ENCODE results near the gene DLG2. TPM values are rescaled to one million over a fixed set of nuclear protein-coding genes. Genes with fewer than 3 reads are reported as not detected.
A peak's percentile ranks its signal among the peaks of the same experiment; 100 is the strongest.

DLG2 gene
- total and polyA plus RNA-seq, 9 donors: 2.5 to 20.7 (median 12.0) TPM

DNA sequence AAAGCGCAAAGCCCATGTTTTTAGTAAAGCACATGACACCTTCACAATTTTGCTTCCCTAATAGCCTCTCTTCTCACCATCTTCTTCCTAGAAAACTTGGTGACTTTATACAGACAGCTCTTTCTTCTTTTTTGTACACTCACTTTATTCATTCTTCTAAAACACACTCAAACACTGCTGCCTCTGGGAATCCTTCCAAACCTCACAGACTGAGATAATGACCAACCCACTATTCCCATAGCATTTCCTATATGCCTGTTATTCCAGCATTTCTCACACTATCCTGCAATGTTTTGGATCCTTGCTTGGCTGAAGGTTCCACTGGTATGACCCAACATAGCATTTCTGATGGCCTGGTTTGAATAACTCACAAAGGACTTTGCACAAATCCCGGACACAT is 1898.9 kb downstream of the DLG2 start:
- Histone ChIP-seq H3K27ac (no peak overlapping the region), H3K36me3 (no peaks in the 10 kb centered on the region), H3K4me1 (ENCODE audit: insufficient read depth) (no peaks in the 10 kb centered on the region), H3K9me3 (no peaks in the 10 kb centered on the region), H3K27me3 (no peaks in the 10 kb centered on the region), H3K4me3 (no peak overlapping the region)
- TF ChIP-seq CTCF (IDR thresholded peaks at IDR 0.05) (no peak), EP300 (IDR thresholded peaks at IDR 0.05) (no peak), POLR2A (IDR thresholded peaks at IDR 0.05) (no peak)
- intact Hi-C loops (cut with DNase I): loop anchor here in 1 of 4 donors (10.0 kb wide), 1 partner anchor 433 kb away; no protein-coding TSS in a partner anchor
- no peak for DNase-seq
- WGBS, 3 donors: 81 to 83% (median 82%) methylated on average over 2 of the region's 2 CpGs

DNA sequence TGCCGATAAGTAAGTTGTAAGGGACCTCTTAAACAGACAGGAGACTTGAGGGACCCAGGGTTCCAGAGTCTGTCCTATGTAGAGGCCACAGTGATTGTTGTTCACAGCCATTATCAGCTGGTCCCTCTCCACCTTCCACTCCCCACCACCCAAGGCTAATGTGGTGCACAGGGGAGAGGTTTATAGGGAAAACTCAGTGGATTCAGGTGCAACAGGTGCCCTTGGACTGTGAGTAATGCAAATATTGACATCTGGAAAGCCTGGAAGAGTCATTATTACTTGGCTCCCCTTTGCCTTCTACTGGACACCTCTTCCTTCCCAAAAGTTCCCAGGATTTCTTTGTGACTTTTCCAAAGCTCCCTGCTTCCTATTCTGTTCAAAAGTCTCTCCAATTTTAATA is 1899.9 kb downstream of the DLG2 start:
- H3K27me3 ChIP-seq: no peaks in the 10 kb centered on the region
- intact Hi-C loops (cut with DNase I): loop anchor here in 1 of 4 donors (10.0 kb wide), 1 partner anchor 432 kb away; no protein-coding TSS in a partner anchor
- 92 to 100% (median 93%) methylated on average over 1 of the region's 1 CpG for WGBS, 3 donors
- no peak overlapping the region for H3K4me3 ChIP-seq
- no peaks in the 10 kb centered on the region for H3K36me3 ChIP-seq
- H3K27ac ChIP-seq: no peak overlapping the region
- TF ChIP-seq EP300 (IDR thresholded peaks at IDR 0.05) (no peak), POLR2A (IDR thresholded peaks at IDR 0.05) (no peak), CTCF (IDR thresholded peaks at IDR 0.05) (no peak)
- no peak for DNase-seq
- H3K4me1 ChIP-seq (ENCODE audit: insufficient read depth): no peaks in the 10 kb centered on the region
- no peaks in the 10 kb centered on the region for H3K9me3 ChIP-seq

DNA sequence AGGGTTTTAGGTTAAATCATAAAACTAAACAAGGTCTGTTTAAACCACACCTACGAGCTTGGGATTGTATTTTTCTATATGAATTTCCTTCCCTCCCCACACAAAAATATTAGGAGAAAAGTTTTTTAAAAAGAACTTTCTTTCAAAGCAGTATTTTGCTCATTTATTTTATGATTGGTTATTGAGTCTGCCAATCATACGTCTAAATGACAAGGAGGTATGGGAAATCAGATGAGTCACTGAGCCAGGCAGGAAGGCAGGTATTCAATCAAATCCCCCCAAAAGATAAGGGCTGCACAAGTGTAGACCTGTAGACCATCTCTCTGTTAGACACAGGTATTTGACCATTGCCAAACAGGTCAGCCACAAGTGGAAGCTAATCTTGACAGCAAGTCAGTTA is 1900.8 kb downstream of the DLG2 start:
- Histone ChIP-seq H3K27me3 (no peaks in the 10 kb centered on the region), H3K4me3 (no peak overlapping the region), H3K9me3 (no peaks in the 10 kb centered on the region), H3K4me1 (ENCODE audit: insufficient read depth) (no peaks in the 10 kb centered on the region), H3K27ac (no peak overlapping the region), H3K36me3 (no peaks in the 10 kb centered on the region)
- DNase-seq: no peak
- intact Hi-C loops (cut with DNase I): loop anchor here in 1 of 4 donors (10.0 kb wide), 1 partner anchor 432 kb away; no protein-coding TSS in a partner anchor
- 65 to 72% (median 67%) methylated on average over 2 of the region's 2 CpGs for WGBS, 3 donors
- TF ChIP-seq POLR2A (IDR thresholded peaks at IDR 0.05): no peak
- TF ChIP-seq CTCF (IDR thresholded peaks at IDR 0.05): no peak
- no peak for TF ChIP-seq EP300 (IDR thresholded peaks at IDR 0.05)

DNA sequence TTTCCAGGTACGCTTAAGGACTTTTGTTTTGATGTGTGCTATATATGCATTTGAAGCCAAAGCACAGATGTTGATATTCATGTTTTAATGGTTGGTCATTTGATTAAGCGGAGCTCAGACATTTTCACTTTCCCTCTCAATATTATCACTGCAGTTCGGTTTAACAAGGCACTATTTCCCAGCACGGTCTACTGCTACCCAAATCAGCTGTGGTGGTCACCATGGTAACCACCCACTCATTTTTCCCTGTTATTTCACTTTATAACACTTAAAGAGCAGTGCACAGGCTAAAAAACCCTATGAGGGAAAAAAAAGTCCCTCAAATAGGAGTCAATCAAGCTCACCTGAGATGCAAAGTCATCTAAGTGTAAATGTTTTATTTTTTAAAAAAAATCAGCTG is 1901.4 kb downstream of the DLG2 start:
- H3K27me3 ChIP-seq: no peaks in the 10 kb centered on the region
- TF ChIP-seq POLR2A (IDR thresholded peaks at IDR 0.05) (no peak), EP300 (IDR thresholded peaks at IDR 0.05) (no peak), CTCF (IDR thresholded peaks at IDR 0.05) (no peak)
- peak in 1 of 5 donors; percentile 28 for DNase-seq
- H3K4me3 ChIP-seq: no peak overlapping the region
- H3K27ac ChIP-seq: no peak overlapping the region
- no peaks in the 10 kb centered on the region for H3K9me3 ChIP-seq
- intact Hi-C loops (cut with DNase I): loop anchor here in 1 of 4 donors (2.0 to 10.0 kb wide), 2 partner anchors 17 to 431 kb away; no protein-coding TSS in a partner anchor
- WGBS, 3 donors: 3 to 9% (median 4%) methylated on average over 4 of the region's 4 CpGs
- no peaks in the 10 kb centered on the region for H3K4me1 ChIP-seq (ENCODE audit: insufficient read depth)
- no peaks in the 10 kb centered on the region for H3K36me3 ChIP-seq

Measured in ovary (tissue), 9 donors.